CD14-positive monocyte (primary cell): ENCODE data around the gene FBXO48. TPM values are rescaled to one million over a fixed set of nuclear protein-coding genes. Genes with fewer than 3 reads are reported as not detected.

Experiments used
- DNase-seq, 3 donors: peaks; one replicate each; pipeline ENCODE4 v3.0.0-alpha.2; 2011 to 2022
- H2AFZ ChIP-seq: 2 replicates; pipeline ENCODE4 v1.6.0; 2012; ENCODE audit warnings: mild to moderate bottlenecking, low read depth, low read length, inconsistent platforms; ENCODE audit not compliant: insufficient read depth, poor library complexity, severe bottlenecking
- H3K27ac ChIP-seq, 2 donors: 1 replicate in 1 of 2; 2 replicates in 1 of 2; pipeline ENCODE4 v1.5.1; 2012 to 2013; ENCODE audit warnings: low read length in 2 of 2, control low read depth in 1 of 2, inconsistent platforms in 1 of 2, low read depth in 1 of 2, mild to moderate bottlenecking in 1 of 2
- H3K27me3 ChIP-seq, 2 donors: one replicate each; pipeline versions ENCODE4 v1.6.0 to v1.6.1; 2011 to 2013; ENCODE audit warnings: low read length in 2 of 2; ENCODE audit not compliant: control insufficient read depth in 2 of 2, insufficient read depth in 2 of 2
- H3K36me3 ChIP-seq, 2 donors: replicated peaks in 1 of 2; 1 replicate in 1 of 2; 2 replicates in 1 of 2; pipeline versions ENCODE4 v1.5.1 to v1.6.1; 2012 to 2013; ENCODE audit warnings: low read length in 2 of 2, control low read depth in 1 of 2, inconsistent platforms in 1 of 2, mild to moderate bottlenecking in 1 of 2; ENCODE audit not compliant: insufficient read depth in 2 of 2, control insufficient read depth in 1 of 2
- H3K4me1 ChIP-seq, 2 donors: 1 replicate in 1 of 2; 2 replicates in 1 of 2; pipeline versions ENCODE4 v1.5.1 to v1.6.1; 2012 to 2013; ENCODE audit warnings: low read length in 2 of 2, control low read depth in 1 of 2, inconsistent platforms in 1 of 2, mild to moderate bottlenecking in 1 of 2, moderate library complexity in 1 of 2; ENCODE audit not compliant: insufficient read depth in 2 of 2, control insufficient read depth in 1 of 2
- H3K4me2 ChIP-seq: replicated peaks from 2 replicates; pipeline ENCODE3; 2012; ENCODE audit warnings: low read length, moderate library complexity, mild to moderate bottlenecking; ENCODE audit not compliant: poor library complexity, severe bottlenecking; ENCODE audit errors: extremely low read depth
- H3K4me3 ChIP-seq, 3 experiments: fragments of 200-600 bp in 1 of 3; sonication (generic) in 1 of 3; replicated peaks in 1 of 3; 1 replicate in 2 of 3; 2 replicates in 1 of 3; pipeline ENCODE4 v1.5.1; 2011 to 2013; ENCODE audit warnings: low read length in 3 of 3, mild to moderate bottlenecking in 3 of 3, control low read depth in 2 of 3, low read depth in 2 of 3, inconsistent platforms in 1 of 3, moderate library complexity in 1 of 3
- H3K79me2 ChIP-seq: 2 replicates; pipeline ENCODE4 v1.6.0; 2012; ENCODE audit warnings: mild to moderate bottlenecking, control low read depth, inconsistent platforms, low read length, moderate library complexity; ENCODE audit not compliant: insufficient read depth
- H3K9ac ChIP-seq: 2 replicates; pipeline ENCODE4 v1.6.0; 2017; ENCODE audit warnings: low read length, mild to moderate bottlenecking; ENCODE audit not compliant: insufficient read depth, poor library complexity, severe bottlenecking
- H3K9me3 ChIP-seq, 2 donors: replicated peaks in 1 of 2; 1 replicate in 1 of 2; 2 replicates in 1 of 2; pipeline versions ENCODE4 v1.5.1 to v1.6.1; 2012 to 2013; ENCODE audit warnings: low read length in 2 of 2, control low read depth in 1 of 2; ENCODE audit not compliant: control insufficient read depth in 1 of 2, insufficient read depth in 1 of 2
- H4K20me1 ChIP-seq: 2 replicates; pipeline ENCODE4 v1.6.0; 2012; ENCODE audit warnings: mild to moderate bottlenecking, low read length, control low read depth, moderate library complexity; ENCODE audit not compliant: insufficient read depth
- H3K27ac Mint-ChIP-seq, 7 donors: one replicate each; pipeline ENCODE4 v1.8.0; 2020; ENCODE audit warnings: mild to moderate bottlenecking in 7 of 7, mixed read lengths in 7 of 7, moderate library complexity in 6 of 7, inconsistent platforms in 2 of 7
- H3K27me3 Mint-ChIP-seq, 3 donors: one replicate each; pipeline ENCODE4 v1.8.0; 2021 to 2022; ENCODE audit warnings: low read depth in 3 of 3, mild to moderate bottlenecking in 3 of 3, mixed read lengths in 3 of 3, moderate library complexity in 3 of 3, inconsistent platforms in 1 of 3
- H3K36me3 Mint-ChIP-seq, 2 donors: one replicate each; pipeline ENCODE4 v1.8.0; 2020; ENCODE audit warnings: mixed read lengths in 2 of 2, inconsistent platforms in 1 of 2, mild to moderate bottlenecking in 1 of 2
- H3K4me1 Mint-ChIP-seq: one replicate; pipeline ENCODE4 v1.8.0; 2020; ENCODE audit warnings: mild to moderate bottlenecking, mixed read lengths
- H3K4me3 Mint-ChIP-seq, 2 donors: one replicate each; pipeline ENCODE4 v1.8.0; 2020; ENCODE audit warnings: mild to moderate bottlenecking in 2 of 2, mixed read lengths in 2 of 2, moderate library complexity in 1 of 2
- H3K9me3 Mint-ChIP-seq, 7 donors: one replicate each; pipeline ENCODE4 v1.8.0; 2020 to 2022; ENCODE audit warnings: mixed read lengths in 7 of 7, mild to moderate bottlenecking in 6 of 7, moderate library complexity in 6 of 7, inconsistent platforms in 2 of 7
- WGBS: methylation state at CpG from one replicate; pipeline ENCODE4 v1.1.5; 2013; ENCODE audit warnings: missing lambda C conversion rate; ENCODE audit not compliant: insufficient coverage; 5-methylcytosine and 5-hydroxymethylcytosine counted together
- intact Hi-C, 2 donors: fragments of 100-400 bp; cut with micrococcal nuclease; formaldehyde crosslinking; loops; one replicate each; pipeline versions ENCODE4 v1.15.0 to v1.15.1; 2023
- polyA plus RNA-seq, 3 donors: library from polyadenylated mRNA; depleted of rRNA in 1 of 3; unstranded in 2 of 3; stranded (reverse) in 1 of 3; fragments of 300-500 nt in 2 of 3; fragments of >200 nt in 1 of 3; fragmentation: Illumina TruSeq in 2 of 3; gene quantifications; 1 replicate in 2 of 3; 2 replicates in 1 of 3; pipeline ENCODE4 v1.2.3, GENCODE V29; 2012 to 2021
- TF ChIP-seq, protein P1 (sequence below): fragments of 200-600 bp; IDR thresholded peaks from one replicate; pipeline ENCODE4 v1.8.0; 2022; ENCODE audit warnings: antibody characterized with exemption, mild to moderate bottlenecking

Gene FBXO48
- polyA plus RNA-seq, 3 donors = 0.08 to 0.85 (median 0.31) TPM

DNA sequence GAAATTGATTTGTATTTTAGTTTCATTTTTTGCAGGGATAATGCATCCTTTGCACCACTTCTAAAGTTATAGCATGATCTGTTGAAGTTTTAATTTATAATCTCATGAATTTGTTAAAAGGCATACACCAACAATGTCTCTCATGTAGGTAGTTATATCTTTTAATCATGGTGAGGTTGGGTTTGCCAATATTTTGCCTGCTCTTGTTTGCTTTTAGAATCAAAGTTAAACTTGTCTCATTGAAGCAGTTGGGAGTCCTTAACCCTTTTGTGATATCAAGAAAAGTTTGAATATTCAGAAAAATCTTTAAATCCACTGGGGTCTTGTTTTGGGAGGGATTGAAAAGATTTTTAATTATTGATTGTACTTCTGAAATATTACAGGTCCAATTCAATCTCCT lies 32.0 kb upstream of the FBXO48 start:
- peaks cover 2% of the 10 kb centered on the region for H3K4me1 Mint-ChIP-seq

DNA sequence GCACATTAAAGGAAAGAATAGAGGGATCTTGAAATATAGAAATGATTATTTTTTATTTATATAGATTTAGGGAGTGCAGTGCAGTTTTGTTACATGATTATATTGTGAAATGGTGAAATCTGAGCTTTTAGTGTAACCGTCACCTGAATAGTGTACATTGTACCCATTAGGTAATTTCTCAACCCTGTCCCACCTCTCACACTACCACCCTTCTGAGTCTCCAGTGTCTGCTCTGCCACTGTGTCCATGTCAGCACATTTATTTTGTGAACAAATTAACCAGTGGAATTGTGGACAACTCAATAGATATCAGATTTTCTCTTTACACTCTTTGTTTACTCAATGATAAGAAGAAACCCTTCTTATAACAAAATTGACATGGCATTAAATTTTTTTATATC lies 24.5 kb upstream of the FBXO48 start:
- H3K9me3 Mint-ChIP-seq = peaks cover 8 to 32% (median 27%) of the 10 kb centered on the region in 7 donors
- H3K79me2 ChIP-seq = no peaks in the 10 kb centered on the region
- no peaks in the 10 kb centered on the region for H3K4me1 ChIP-seq
- no peaks in the 10 kb centered on the region for H3K36me3 ChIP-seq
- DNase-seq = no peak
- no peak overlapping the region for H3K9ac ChIP-seq
- H3K4me1 Mint-ChIP-seq = peaks cover 10% of the 10 kb centered on the region
- peaks cover 14% of the 10 kb centered on the region in 2 donors for H3K9me3 ChIP-seq
- no peaks in the 10 kb centered on the region for H4K20me1 ChIP-seq
- TF ChIP-seq, protein P1, sequence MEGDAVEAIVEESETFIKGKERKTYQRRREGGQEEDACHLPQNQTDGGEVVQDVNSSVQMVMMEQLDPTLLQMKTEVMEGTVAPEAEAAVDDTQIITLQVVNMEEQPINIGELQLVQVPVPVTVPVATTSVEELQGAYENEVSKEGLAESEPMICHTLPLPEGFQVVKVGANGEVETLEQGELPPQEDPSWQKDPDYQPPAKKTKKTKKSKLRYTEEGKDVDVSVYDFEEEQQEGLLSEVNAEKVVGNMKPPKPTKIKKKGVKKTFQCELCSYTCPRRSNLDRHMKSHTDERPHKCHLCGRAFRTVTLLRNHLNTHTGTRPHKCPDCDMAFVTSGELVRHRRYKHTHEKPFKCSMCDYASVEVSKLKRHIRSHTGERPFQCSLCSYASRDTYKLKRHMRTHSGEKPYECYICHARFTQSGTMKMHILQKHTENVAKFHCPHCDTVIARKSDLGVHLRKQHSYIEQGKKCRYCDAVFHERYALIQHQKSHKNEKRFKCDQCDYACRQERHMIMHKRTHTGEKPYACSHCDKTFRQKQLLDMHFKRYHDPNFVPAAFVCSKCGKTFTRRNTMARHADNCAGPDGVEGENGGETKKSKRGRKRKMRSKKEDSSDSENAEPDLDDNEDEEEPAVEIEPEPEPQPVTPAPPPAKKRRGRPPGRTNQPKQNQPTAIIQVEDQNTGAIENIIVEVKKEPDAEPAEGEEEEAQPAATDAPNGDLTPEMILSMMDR = no peak
- no peak overlapping the region for H3K4me3 Mint-ChIP-seq
- no peak overlapping the region for H2AFZ ChIP-seq
- no CpG with 5 or more reads among the region's 1 CpG for WGBS
- no peaks in the 10 kb centered on the region for H3K27me3 ChIP-seq
- peaks cover 0 to 2% (median 0%) of the 10 kb centered on the region in 3 donors for H3K27me3 Mint-ChIP-seq
- no peak overlapping the region for H3K27ac Mint-ChIP-seq
- H3K27ac ChIP-seq = no peak overlapping the region
- intact Hi-C loops = no loop called here
- H3K36me3 Mint-ChIP-seq = peaks cover 0 to 4% of the 10 kb centered on the region in 2 donors
- no peak overlapping the region for H3K4me2 ChIP-seq
- no peak overlapping the region for H3K4me3 ChIP-seq

More for the DNA sequence above, 32.0 kb upstream of the FBXO48 start:
- H3K4me1 ChIP-seq = no peaks in the 10 kb centered on the region
- no peak overlapping the region for H3K9ac ChIP-seq
- H3K4me2 ChIP-seq = no peak overlapping the region
- peaks cover 0 to 2% (median 0%) of the 10 kb centered on the region in 3 donors for H3K27me3 Mint-ChIP-seq
- no peak overlapping the region for H3K27ac Mint-ChIP-seq
- H3K36me3 Mint-ChIP-seq = peaks cover 5 to 9% of the 10 kb centered on the region in 2 donors
- H3K79me2 ChIP-seq = no peaks in the 10 kb centered on the region
- TF ChIP-seq, protein P1 = no peak
- H3K4me3 Mint-ChIP-seq = no peak overlapping the region
- no peaks in the 10 kb centered on the region for H4K20me1 ChIP-seq
- intact Hi-C loops = no loop called here
- H2AFZ ChIP-seq = no peak overlapping the region
- no peak for DNase-seq
- peaks cover 19 to 21% of the 10 kb centered on the region in 2 donors for H3K9me3 ChIP-seq
- H3K27ac ChIP-seq = no peak overlapping the region
- H3K4me3 ChIP-seq = no peak overlapping the region
- H3K36me3 ChIP-seq = no peaks in the 10 kb centered on the region
- H3K9me3 Mint-ChIP-seq = peaks cover 16 to 32% (median 30%) of the 10 kb centered on the region in 7 donors
- H3K27me3 ChIP-seq = no peaks in the 10 kb centered on the region
